ENCODE measurements around the gene TRAF7. TPM values are rescaled to one million over a fixed set of nuclear protein-coding genes. Genes with fewer than 3 reads are reported as not detected.

Gene TRAF7
- total and polyA plus RNA-seq, 2 of the 13 experiments (the other 11 are each of a cell fraction or from before 2014, with no cell fraction given), result 47.9 to 65.6 TPM

DNA sequence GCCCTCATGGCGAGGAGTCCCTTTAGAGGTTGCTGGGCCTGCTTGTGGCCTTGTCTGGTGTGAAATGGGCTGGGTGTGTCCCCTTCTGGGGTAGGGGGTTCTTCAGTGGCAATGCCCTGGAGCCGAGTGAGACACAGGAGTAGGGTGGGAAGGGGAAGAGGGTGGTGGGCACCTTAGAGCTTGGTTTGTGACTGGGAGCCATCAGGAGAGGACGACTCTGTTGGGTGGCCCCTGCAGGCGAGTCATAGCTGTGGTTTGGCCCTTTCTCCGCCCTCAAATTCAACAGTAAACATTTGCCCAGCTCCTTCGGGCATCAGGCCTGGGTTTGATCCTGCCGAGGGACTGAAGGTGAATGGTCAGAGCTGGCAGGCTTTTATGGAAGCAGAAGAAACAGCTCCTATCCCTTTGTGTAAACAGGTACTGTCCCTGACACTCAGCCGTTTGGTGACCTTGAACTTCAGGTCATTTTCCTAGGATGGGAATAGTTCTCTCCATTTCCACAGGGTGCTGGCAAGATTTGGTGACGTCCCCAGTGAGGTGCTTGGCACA, 70.7 kb downstream of the TRAF7 start (continued):
- TF ChIP-seq, protein P1, sequence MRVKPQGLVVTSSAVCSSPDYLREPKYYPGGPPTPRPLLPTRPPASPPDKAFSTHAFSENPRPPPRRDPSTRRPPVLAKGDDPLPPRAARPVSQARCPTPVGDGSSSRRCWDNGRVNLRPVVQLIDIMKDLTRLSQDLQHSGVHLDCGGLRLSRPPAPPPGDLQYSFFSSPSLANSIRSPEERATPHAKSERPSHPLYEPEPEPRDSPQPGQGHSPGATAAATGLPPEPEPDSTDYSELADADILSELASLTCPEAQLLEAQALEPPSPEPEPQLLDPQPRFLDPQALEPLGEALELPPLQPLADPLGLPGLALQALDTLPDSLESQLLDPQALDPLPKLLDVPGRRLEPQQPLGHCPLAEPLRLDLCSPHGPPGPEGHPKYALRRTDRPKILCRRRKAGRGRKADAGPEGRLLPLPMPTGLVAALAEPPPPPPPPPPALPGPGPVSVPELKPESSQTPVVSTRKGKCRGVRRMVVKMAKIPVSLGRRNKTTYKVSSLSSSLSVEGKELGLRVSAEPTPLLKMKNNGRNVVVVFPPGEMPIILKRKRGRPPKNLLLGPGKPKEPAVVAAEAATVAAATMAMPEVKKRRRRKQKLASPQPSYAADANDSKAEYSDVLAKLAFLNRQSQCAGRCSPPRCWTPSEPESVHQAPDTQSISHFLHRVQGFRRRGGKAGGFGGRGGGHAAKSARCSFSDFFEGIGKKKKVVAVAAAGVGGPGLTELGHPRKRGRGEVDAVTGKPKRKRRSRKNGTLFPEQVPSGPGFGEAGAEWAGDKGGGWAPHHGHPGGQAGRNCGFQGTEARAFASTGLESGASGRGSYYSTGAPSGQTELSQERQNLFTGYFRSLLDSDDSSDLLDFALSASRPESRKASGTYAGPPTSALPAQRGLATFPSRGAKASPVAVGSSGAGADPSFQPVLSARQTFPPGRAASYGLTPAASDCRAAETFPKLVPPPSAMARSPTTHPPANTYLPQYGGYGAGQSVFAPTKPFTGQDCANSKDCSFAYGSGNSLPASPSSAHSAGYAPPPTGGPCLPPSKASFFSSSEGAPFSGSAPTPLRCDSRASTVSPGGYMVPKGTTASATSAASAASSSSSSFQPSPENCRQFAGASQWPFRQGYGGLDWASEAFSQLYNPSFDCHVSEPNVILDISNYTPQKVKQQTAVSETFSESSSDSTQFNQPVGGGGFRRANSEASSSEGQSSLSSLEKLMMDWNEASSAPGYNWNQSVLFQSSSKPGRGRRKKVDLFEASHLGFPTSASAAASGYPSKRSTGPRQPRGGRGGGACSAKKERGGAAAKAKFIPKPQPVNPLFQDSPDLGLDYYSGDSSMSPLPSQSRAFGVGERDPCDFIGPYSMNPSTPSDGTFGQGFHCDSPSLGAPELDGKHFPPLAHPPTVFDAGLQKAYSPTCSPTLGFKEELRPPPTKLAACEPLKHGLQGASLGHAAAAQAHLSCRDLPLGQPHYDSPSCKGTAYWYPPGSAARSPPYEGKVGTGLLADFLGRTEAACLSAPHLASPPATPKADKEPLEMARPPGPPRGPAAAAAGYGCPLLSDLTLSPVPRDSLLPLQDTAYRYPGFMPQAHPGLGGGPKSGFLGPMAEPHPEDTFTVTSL (CRISPR knock-in tag; IDR thresholded peaks at IDR 0.05; ENCODE audit: borderline replicate concordance), result peak; percentile 16; the same call in 1 of the 2 replicates
- TF ChIP-seq RNF2 (conservative IDR thresholded peaks at IDR 0.05; ENCODE audit: low read depth) (no peak), BHLHE40 (IDR thresholded peaks at IDR 0.05; ENCODE audit: low read length) (0 out of 2 replicates have a peak, but pooled peaks have one; percentile 17), MEIS1 (CRISPR knock-in tag; IDR thresholded peaks at IDR 0.05; ENCODE audit: borderline replicate concordance) (no peak), MED13 (CRISPR knock-in tag; IDR thresholded peaks at IDR 0.05) (no peak), PPARG (CRISPR knock-in tag; conservative IDR thresholded peaks at IDR 0.05) (peak; percentile 66; the same call in 1 of the 2 replicates), ZBTB3 (CRISPR knock-in tag; IDR thresholded peaks at IDR 0.05; ENCODE audit: borderline replicate concordance, low read depth) (no peak), FOXA1 (IDR thresholded peaks at IDR 0.05) (peak; percentile 49; the same call in 1 of the 2 replicates), FOXA1 (CRISPR knock-in tag; IDR thresholded peaks at IDR 0.05) (peak; percentile 94), HNRNPUL1 (IDR thresholded peaks at IDR 0.05; ENCODE audit: low read depth, low read length) (no peak), CBFB (CRISPR knock-in tag; IDR thresholded peaks at IDR 0.05) (peak; percentile 88), ZNF333 (CRISPR knock-in tag; IDR thresholded peaks at IDR 0.05; ENCODE audit: borderline replicate concordance) (no peak), ZNF547 (CRISPR knock-in tag; IDR thresholded peaks at IDR 0.05) (0 out of 2 replicates have a peak, but pooled peaks have one; percentile 48), GATAD2A (CRISPR knock-in tag; IDR thresholded peaks at IDR 0.05) (peak; percentile 83), GLI4 (CRISPR knock-in tag; IDR thresholded peaks at IDR 0.05; ENCODE audit: borderline replicate concordance) (no peak), SIN3A (IDR thresholded peaks at IDR 0.05; ENCODE audit: borderline replicate concordance, low read depth, low read length) (no peak), ZNF619 (CRISPR knock-in tag; IDR thresholded peaks at IDR 0.05) (no peak), POLR2A (IDR thresholded peaks at IDR 0.05; ENCODE audit: insufficient read depth in 1 of 2, low read depth in 2 of 2, low read length in 2 of 2) (peak in 1 of 2 experiments; percentile 58; a peak in 2 of 4 replicates), MIXL1 (CRISPR knock-in tag; IDR thresholded peaks at IDR 0.05) (no peak), BCL6 (CRISPR knock-in tag; IDR thresholded peaks at IDR 0.05) (peak; percentile 79), TCF7 (IDR thresholded peaks at IDR 0.05; ENCODE audit: low read depth) (peak; percentile 92)
- TF ChIP-seq, protein P2, sequence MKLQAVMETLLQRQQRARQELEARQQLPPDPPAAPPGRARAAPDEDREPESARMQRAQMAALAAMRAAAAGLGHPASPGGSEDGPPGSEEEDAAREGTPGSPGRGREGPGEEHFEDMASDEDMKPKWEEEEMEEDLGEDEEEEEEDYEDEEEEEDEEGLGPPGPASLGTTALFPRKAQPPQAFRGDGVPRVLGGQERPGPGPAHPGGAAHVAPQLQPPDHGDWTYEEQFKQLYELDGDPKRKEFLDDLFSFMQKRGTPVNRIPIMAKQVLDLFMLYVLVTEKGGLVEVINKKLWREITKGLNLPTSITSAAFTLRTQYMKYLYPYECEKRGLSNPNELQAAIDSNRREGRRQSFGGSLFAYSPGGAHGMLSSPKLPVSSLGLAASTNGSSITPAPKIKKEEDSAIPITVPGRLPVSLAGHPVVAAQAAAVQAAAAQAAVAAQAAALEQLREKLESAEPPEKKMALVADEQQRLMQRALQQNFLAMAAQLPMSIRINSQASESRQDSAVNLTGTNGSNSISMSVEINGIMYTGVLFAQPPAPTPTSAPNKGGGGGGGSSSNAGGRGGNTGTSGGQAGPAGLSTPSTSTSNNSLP (IDR thresholded peaks at IDR 0.05; ENCODE audit: low read depth, low read length), result no peak
- TF ChIP-seq, protein P3, sequence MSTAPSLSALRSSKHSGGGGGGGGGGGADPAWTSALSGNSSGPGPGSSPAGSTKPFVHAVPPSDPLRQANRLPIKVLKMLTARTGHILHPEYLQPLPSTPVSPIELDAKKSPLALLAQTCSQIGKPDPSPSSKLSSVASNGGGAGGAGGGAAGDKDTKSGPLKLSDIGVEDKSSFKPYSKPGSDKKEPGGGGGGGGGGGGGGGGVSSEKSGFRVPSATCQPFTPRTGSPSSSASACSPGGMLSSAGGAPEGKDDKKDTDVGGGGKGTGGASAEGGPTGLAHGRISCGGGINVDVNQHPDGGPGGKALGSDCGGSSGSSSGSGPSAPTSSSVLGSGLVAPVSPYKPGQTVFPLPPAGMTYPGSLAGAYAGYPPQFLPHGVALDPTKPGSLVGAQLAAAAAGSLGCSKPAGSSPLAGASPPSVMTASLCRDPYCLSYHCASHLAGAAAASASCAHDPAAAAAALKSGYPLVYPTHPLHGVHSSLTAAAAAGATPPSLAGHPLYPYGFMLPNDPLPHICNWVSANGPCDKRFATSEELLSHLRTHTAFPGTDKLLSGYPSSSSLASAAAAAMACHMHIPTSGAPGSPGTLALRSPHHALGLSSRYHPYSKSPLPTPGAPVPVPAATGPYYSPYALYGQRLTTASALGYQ (CRISPR knock-in tag; IDR thresholded peaks at IDR 0.05), result no peak
